HEK293T (cell line): ENCODE results near the gene DYRK1A.

Source experiments
- CTCF ChIA-PET: fragments of 350-600 bp; formaldehyde crosslinking; extraction: SDS; loops from one replicate; lab custom pipeline; 2021; ENCODE audit warnings: antibody characterized with exemption, inconsistent platforms; lab: Yijun Ruan, JAX
- POLR2A ChIA-PET: fragments of 350-600 bp; formaldehyde crosslinking; extraction: SDS; loops from one replicate; lab custom pipeline; 2020; ENCODE audit warnings: antibody characterized with exemption, inconsistent platforms; lab: Yijun Ruan, JAX
- DNase-seq: peaks from one replicate; pipeline ENCODE4 v3.0.0; 2012; ENCODE audit warnings: mixed read lengths; ENCODE audit errors: extremely low spot score
- ARNT ChIP-seq: fragments of 450-650 bp; IDR thresholded peaks from 2 replicates; pipeline ENCODE4 v1.6.1; 2017; ENCODE audit warnings: mild to moderate bottlenecking
- BHLHE40 ChIP-seq: fragments of 450-650 bp; IDR thresholded peaks from 2 replicates; pipeline ENCODE4 v1.6.1; 2016; ENCODE audit warnings: mild to moderate bottlenecking, moderate library complexity, borderline replicate concordance
- CTBP1 ChIP-seq: fragments of 450-650 bp; IDR thresholded peaks from 2 replicates; pipeline ENCODE4 v1.6.1; 2016; ENCODE audit warnings: borderline replicate concordance
- ELF4 ChIP-seq: fragments of 450-650 bp; IDR thresholded peaks from 2 replicates; pipeline ENCODE4 v1.6.1; 2017; ENCODE audit warnings: antibody characterized with exemption
- FOXA1 ChIP-seq: fragments of 450-650 bp; IDR thresholded peaks from 2 replicates; pipeline ENCODE4 v1.6.1; 2016; ENCODE audit warnings: mild to moderate bottlenecking
- FOXK2 ChIP-seq: fragments of 450-650 bp; IDR thresholded peaks from 2 replicates; pipeline ENCODE4 v1.6.1; 2016; ENCODE audit warnings: mild to moderate bottlenecking
- FOXM1 ChIP-seq: fragments of 450-650 bp; IDR thresholded peaks from 2 replicates; pipeline ENCODE4 v1.6.1; 2017; ENCODE audit warnings: mild to moderate bottlenecking, borderline replicate concordance
- HDGF ChIP-seq: fragments of 450-650 bp; IDR thresholded peaks from 2 replicates; pipeline ENCODE4 v1.6.1; 2017; ENCODE audit warnings: antibody characterized with exemption, borderline replicate concordance
- L3MBTL2 ChIP-seq: fragments of 450-650 bp; conservative IDR thresholded peaks from 2 replicates; pipeline ENCODE4 v1.6.1; 2016; ENCODE audit warnings: mild to moderate bottlenecking
- LEF1 ChIP-seq: fragments of 450-650 bp; IDR thresholded peaks from 2 replicates; pipeline ENCODE4 v1.6.1; 2017; ENCODE audit warnings: mild to moderate bottlenecking, borderline replicate concordance
- NFRKB ChIP-seq: fragments of 450-650 bp; IDR thresholded peaks from 2 replicates; pipeline ENCODE4 v1.6.1; 2016; ENCODE audit warnings: mild to moderate bottlenecking, moderate library complexity
- PKNOX1 ChIP-seq: fragments of 450-650 bp; IDR thresholded peaks from 2 replicates; pipeline ENCODE4 v1.6.1; 2016
- SP1 ChIP-seq: fragments of 450-650 bp; IDR thresholded peaks from 2 replicates; pipeline ENCODE4 v1.6.1; 2017
- SUZ12 ChIP-seq: fragments of 450-650 bp; IDR thresholded peaks from 2 replicates; pipeline ENCODE4 v1.6.1; 2016; ENCODE audit warnings: mild to moderate bottlenecking
- TARDBP ChIP-seq: fragments of 450-650 bp; IDR thresholded peaks from 2 replicates; pipeline ENCODE4 v1.6.1; 2016
- ZNF384 ChIP-seq: fragments of 450-650 bp; IDR thresholded peaks from 2 replicates; pipeline ENCODE4 v1.6.1; 2016

DYRK1A gene

GRCh38 chr21:37380349-37381323 lies 14.1 kb downstream of the DYRK1A start:
- ChIA-PET POLR2A (no interaction called here), CTCF (no interaction called here)
- no peak for TF ChIP-seq CTBP1
- no peak for TF ChIP-seq PKNOX1
- no peak for TF ChIP-seq LEF1
- TF ChIP-seq ELF4: no peak
- no peak for TF ChIP-seq ZNF384
- no peak for TF ChIP-seq HDGF
- TF ChIP-seq FOXM1: no peak
- TF ChIP-seq SP1: no peak
- no peak for TF ChIP-seq TARDBP
- no peak for TF ChIP-seq FOXA1
- TF ChIP-seq L3MBTL2: no peak
- no peak for TF ChIP-seq SUZ12
- no peak for TF ChIP-seq FOXK2
- TF ChIP-seq BHLHE40: no peak
- no peak for TF ChIP-seq ARNT
- no peak for TF ChIP-seq NFRKB
- DNase-seq: no peak

- TF ChIP-seq FOXA1 (no peak), BHLHE40 (no peak), ARNT (no peak), SP1 (no peak), L3MBTL2 (no peak), HDGF (no peak), FOXM1 (no peak), LEF1 (no peak), CTBP1 (no peak), PKNOX1 (no peak), FOXK2 (no peak), NFRKB (no peak), TARDBP (no peak), ZNF384 (no peak), SUZ12 (no peak), ELF4 (no peak)
- ChIA-PET POLR2A (no interaction called here), CTCF (no interaction called here)
- no peak for DNase-seq
These were observed 15.5 kb downstream of the DYRK1A start for GRCh38 chr21:37381883-37382585.

- CTCF ChIA-PET: no interaction called here
- POLR2A ChIA-PET: no interaction called here
- no peak for DNase-seq
- no peak for TF ChIP-seq FOXA1
- TF ChIP-seq ZNF384: no peak
- TF ChIP-seq FOXK2: no peak
- no peak for TF ChIP-seq SUZ12
- TF ChIP-seq PKNOX1: no peak
- no peak for TF ChIP-seq NFRKB
- no peak for TF ChIP-seq ARNT
- TF ChIP-seq ELF4: no peak
These were observed 16.5 kb downstream of the DYRK1A start for GRCh38 chr21:37383086-37383485.

GRCh38 chr21:37383784-37384311 lies 17.3 kb downstream of the DYRK1A start:
- CTCF ChIA-PET: interaction anchor here (1.2 kb wide), 1 partner anchor 10 kb away, joined by 3 read pairs; no protein-coding TSS in a partner anchor
- TF ChIP-seq TARDBP (no peak), ARNT (no peak), SP1 (no peak)
- POLR2A ChIA-PET: no interaction called here
- no peak for DNase-seq

GRCh38 chr21:37384416-37384815 lies 17.8 kb downstream of the DYRK1A start:
- DNase-seq: no peak
- no peak for TF ChIP-seq TARDBP
- POLR2A ChIA-PET: interaction anchor here (0.9 kb wide), 1 partner anchor 395 kb away, joined by 3 read pairs; no protein-coding TSS in a partner anchor
- CTCF ChIA-PET: interaction anchor here (1.2 kb wide), 1 partner anchor 11 kb away, joined by 3 read pairs; no protein-coding TSS in a partner anchor

GRCh38 chr21:37385179-37385765 lies 18.7 kb downstream of the DYRK1A start:
- POLR2A ChIA-PET: interaction anchor here (0.8 to 0.9 kb wide), 2 partner anchors 19 to 396 kb away, joined by 3 read pairs; no protein-coding TSS in a partner anchor
- TF ChIP-seq FOXK2: no peak
- no peak for TF ChIP-seq BHLHE40
- no peak for TF ChIP-seq L3MBTL2
- TF ChIP-seq SUZ12: no peak
- TF ChIP-seq ELF4: no peak
- TF ChIP-seq PKNOX1: no peak; the same call in 1 of the 2 replicates
- no peak for TF ChIP-seq HDGF
- no peak for TF ChIP-seq CTBP1
- no peak for TF ChIP-seq LEF1
- no peak for TF ChIP-seq TARDBP
- no peak for TF ChIP-seq ARNT
- TF ChIP-seq NFRKB: no peak
- no peak for TF ChIP-seq FOXM1
- no peak for TF ChIP-seq FOXA1
- TF ChIP-seq ZNF384: no peak
- TF ChIP-seq SP1: no peak
- CTCF ChIA-PET: interaction anchor here (1.2 kb wide), 1 partner anchor 12 kb away, joined by 3 read pairs; no protein-coding TSS in a partner anchor
- no peak for DNase-seq
